PFSK-1 (cell line): Measurements from ENCODE around the gene HS6ST1.

Experiments
- POLR2AphosphoS5 ChIP-seq: IDR thresholded peaks from 2 replicates; pipeline ENCODE4 v1.6.1; 2012; ENCODE audit warnings: low read depth, mild to moderate bottlenecking, control low read depth, low read length, moderate library complexity
- SIN3A ChIP-seq: IDR thresholded peaks from 2 replicates; pipeline ENCODE4 v1.6.1; 2012; ENCODE audit warnings: mild to moderate bottlenecking, low read length, moderate library complexity, borderline replicate concordance; ENCODE audit not compliant: insufficient read depth
- TAF1 ChIP-seq: IDR thresholded peaks from 2 replicates; pipeline ENCODE4 v1.6.1; 2012; ENCODE audit warnings: low read length, control low read depth, borderline replicate concordance; ENCODE audit not compliant: insufficient read depth
- TF ChIP-seq, protein P1 (sequence below), 2 experiments: IDR thresholded peaks; 2 replicates each; pipeline versions ENCODE4 v1.6.1 to v1.8.0; 2011 to 2012; ENCODE audit warnings: low read depth in 2 of 2, low read length in 2 of 2, control low read depth in 1 of 2, inconsistent platforms in 1 of 2, mild to moderate bottlenecking in 1 of 2, moderate library complexity in 1 of 2; ENCODE audit not compliant: insufficient read depth in 1 of 2

GRCh38 chr2:128318776-128319464 lies at the start of gene HS6ST1:
- TF ChIP-seq POLR2AphosphoS5 (no peak), SIN3A (no peak), TAF1 (no peak)
- TF ChIP-seq, protein P1, sequence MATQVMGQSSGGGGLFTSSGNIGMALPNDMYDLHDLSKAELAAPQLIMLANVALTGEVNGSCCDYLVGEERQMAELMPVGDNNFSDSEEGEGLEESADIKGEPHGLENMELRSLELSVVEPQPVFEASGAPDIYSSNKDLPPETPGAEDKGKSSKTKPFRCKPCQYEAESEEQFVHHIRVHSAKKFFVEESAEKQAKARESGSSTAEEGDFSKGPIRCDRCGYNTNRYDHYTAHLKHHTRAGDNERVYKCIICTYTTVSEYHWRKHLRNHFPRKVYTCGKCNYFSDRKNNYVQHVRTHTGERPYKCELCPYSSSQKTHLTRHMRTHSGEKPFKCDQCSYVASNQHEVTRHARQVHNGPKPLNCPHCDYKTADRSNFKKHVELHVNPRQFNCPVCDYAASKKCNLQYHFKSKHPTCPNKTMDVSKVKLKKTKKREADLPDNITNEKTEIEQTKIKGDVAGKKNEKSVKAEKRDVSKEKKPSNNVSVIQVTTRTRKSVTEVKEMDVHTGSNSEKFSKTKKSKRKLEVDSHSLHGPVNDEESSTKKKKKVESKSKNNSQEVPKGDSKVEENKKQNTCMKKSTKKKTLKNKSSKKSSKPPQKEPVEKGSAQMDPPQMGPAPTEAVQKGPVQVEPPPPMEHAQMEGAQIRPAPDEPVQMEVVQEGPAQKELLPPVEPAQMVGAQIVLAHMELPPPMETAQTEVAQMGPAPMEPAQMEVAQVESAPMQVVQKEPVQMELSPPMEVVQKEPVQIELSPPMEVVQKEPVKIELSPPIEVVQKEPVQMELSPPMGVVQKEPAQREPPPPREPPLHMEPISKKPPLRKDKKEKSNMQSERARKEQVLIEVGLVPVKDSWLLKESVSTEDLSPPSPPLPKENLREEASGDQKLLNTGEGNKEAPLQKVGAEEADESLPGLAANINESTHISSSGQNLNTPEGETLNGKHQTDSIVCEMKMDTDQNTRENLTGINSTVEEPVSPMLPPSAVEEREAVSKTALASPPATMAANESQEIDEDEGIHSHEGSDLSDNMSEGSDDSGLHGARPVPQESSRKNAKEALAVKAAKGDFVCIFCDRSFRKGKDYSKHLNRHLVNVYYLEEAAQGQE (IDR thresholded peaks at IDR 0.05; ENCODE audit: insufficient read depth in 1 of 2, low read depth in 2 of 2, low read length in 2 of 2) = no peak
